ENCODE data around the gene PRR36.

The PRR36 gene

DNA sequence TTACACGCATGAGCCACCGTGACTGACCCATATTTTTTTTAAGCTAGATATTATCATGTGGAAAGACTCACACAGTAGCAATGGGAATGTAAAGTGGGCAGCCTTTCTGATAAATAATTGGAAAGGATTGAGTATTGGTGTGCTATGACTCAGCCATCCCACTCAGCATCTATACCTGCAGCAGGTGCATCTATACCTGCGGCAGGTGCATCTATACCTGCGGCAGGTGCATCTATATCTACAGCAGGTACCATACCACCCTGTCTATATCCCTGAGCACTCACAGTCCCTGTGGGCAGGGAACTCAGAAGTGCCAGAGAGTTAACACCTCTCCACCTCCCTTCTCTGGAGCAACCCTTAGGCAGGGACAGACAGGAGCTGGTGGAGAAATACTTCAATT lies 8.9 kb upstream of the PRR36 start:
- H3K4me1 ChIP-seq, result no peaks in the 10 kb centered on the region
- H3K79me2 ChIP-seq, result no peaks in the 10 kb centered on the region
- H3K9me3 ChIP-seq (ENCODE audit: control insufficient read depth, low read length), result no peaks in the 10 kb centered on the region
- no peak overlapping the region for H3K27ac ChIP-seq
- no peak overlapping the region for H3K4me3 ChIP-seq (ENCODE audit: low read depth, low read length)
- no peak overlapping the region for H3K9ac ChIP-seq
- no peaks in the 10 kb centered on the region for H3K36me3 ChIP-seq (ENCODE audit: control insufficient read depth, insufficient read depth, low read length)
- H3K27me3 ChIP-seq (ENCODE audit: control insufficient read depth, insufficient read depth, low read length), result no peaks in the 10 kb centered on the region
- TF ChIP-seq, protein P1, sequence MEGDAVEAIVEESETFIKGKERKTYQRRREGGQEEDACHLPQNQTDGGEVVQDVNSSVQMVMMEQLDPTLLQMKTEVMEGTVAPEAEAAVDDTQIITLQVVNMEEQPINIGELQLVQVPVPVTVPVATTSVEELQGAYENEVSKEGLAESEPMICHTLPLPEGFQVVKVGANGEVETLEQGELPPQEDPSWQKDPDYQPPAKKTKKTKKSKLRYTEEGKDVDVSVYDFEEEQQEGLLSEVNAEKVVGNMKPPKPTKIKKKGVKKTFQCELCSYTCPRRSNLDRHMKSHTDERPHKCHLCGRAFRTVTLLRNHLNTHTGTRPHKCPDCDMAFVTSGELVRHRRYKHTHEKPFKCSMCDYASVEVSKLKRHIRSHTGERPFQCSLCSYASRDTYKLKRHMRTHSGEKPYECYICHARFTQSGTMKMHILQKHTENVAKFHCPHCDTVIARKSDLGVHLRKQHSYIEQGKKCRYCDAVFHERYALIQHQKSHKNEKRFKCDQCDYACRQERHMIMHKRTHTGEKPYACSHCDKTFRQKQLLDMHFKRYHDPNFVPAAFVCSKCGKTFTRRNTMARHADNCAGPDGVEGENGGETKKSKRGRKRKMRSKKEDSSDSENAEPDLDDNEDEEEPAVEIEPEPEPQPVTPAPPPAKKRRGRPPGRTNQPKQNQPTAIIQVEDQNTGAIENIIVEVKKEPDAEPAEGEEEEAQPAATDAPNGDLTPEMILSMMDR (IDR thresholded peaks at IDR 0.05), result no peak
- H2AFZ ChIP-seq, result no peak overlapping the region
- H3K4me2 ChIP-seq (ENCODE audit: low read length), result no peak overlapping the region

DNA sequence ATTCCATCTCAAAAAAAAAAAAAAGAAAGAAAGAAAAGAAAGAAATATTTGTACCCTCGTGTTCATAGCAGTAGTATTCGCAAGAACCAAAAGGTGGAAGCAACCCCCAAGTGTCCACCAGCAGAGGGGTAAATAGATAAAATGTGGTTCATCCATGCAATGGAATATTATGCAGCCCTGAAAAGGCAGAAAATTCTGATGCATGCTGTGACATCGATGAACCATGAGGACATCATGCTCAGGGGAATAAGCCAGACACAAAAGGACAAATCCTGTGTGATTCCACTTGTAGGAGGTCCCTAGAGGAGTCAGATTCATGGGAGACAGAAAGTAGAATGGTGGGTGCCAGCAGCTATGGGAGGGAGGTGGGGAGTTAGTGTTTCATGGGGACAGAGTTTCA lies 7.7 kb upstream of the PRR36 start:
- Histone ChIP-seq H3K4me3 (ENCODE audit: low read depth, low read length) (no peak overlapping the region), H2AFZ (no peak overlapping the region), H3K9me3 (ENCODE audit: control insufficient read depth, low read length) (no peaks in the 10 kb centered on the region), H3K79me2 (no peaks in the 10 kb centered on the region), H3K27ac (no peak overlapping the region), H3K4me2 (ENCODE audit: low read length) (no peak overlapping the region), H3K4me1 (no peaks in the 10 kb centered on the region), H3K36me3 (ENCODE audit: control insufficient read depth, insufficient read depth, low read length) (no peaks in the 10 kb centered on the region), H3K27me3 (ENCODE audit: control insufficient read depth, insufficient read depth, low read length) (no peaks in the 10 kb centered on the region), H3K9ac (no peak overlapping the region)
- TF ChIP-seq, protein P1 (IDR thresholded peaks at IDR 0.05), result no peak

DNA sequence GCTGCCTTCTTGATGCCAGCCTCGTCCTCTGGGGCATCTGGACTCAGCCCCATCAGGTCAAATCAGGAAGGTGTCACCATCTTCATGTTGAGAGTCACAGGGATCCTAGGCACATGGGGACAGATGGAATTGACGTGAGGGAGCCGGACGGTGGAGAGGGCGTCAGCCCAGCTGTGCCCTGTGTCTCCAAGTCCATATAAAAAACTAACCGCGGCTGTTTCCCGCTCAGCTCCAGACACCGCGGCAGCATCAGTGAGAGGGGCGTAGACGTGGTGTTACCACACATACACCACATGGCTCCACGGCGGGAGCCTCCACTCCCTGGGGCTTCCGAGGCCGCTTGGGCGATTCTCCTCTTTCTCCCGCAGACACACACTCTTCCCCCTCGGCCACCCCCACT lies 5.6 kb upstream of the PRR36 start:
- Histone ChIP-seq H3K4me1 (no peaks in the 10 kb centered on the region), H3K9me3 (ENCODE audit: control insufficient read depth, low read length) (no peaks in the 10 kb centered on the region), H3K9ac (no peak overlapping the region), H3K27me3 (ENCODE audit: control insufficient read depth, insufficient read depth, low read length) (no peaks in the 10 kb centered on the region), H3K4me2 (ENCODE audit: low read length) (no peak overlapping the region), H2AFZ (no peak overlapping the region), H3K27ac (no peak overlapping the region), H3K79me2 (no peaks in the 10 kb centered on the region), H3K4me3 (ENCODE audit: low read depth, low read length) (no peak overlapping the region), H3K36me3 (ENCODE audit: control insufficient read depth, insufficient read depth, low read length) (no peaks in the 10 kb centered on the region)
- TF ChIP-seq, protein P1 (IDR thresholded peaks at IDR 0.05), result no peak

DNA sequence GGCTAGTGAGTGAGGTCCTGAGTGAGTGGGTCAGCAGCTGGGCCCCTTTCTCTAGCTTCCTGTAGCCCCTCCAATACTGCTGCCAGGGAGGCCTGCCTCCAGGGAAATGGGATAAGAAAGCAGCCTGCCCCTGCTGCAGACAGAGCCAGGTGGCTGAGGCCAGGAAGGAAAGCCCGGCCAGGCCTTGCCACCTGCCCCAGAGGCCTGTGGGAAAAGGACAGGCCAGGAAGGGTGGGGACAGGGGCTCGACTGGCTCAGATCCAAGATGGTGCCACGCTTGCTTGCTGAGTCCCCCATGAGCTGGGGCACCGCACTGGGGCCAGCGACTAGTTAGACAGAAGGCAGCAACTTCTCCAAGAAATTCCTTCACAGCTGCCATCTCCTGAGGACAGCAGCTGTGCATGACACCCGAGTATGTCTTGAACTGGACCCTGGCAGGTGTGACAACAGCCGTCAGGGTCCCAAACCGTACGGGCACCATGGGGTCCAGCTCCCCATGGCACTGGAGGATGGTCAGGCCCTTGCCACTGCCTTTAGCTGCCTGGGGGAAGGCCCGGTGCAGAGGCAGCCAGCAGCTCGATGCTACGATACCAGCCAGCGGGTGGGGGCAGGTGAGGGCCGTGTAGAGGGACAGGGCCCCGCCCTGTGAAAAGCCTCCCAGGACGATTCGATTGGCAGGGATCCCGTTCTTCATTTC lies 5.1 kb upstream of the PRR36 start:
- Histone ChIP-seq H3K4me3 (ENCODE audit: low read depth, low read length) (no peak overlapping the region), H3K9ac (no peak overlapping the region), H3K27ac (no peak overlapping the region), H3K4me2 (ENCODE audit: low read length) (no peak overlapping the region), H3K79me2 (no peaks in the 10 kb centered on the region), H2AFZ (no peak overlapping the region), H3K27me3 (ENCODE audit: control insufficient read depth, insufficient read depth, low read length) (no peaks in the 10 kb centered on the region), H3K4me1 (peaks cover 2% of the 10 kb centered on the region), H3K36me3 (ENCODE audit: control insufficient read depth, insufficient read depth, low read length) (no peaks in the 10 kb centered on the region), H3K9me3 (ENCODE audit: control insufficient read depth, low read length) (no peaks in the 10 kb centered on the region)
- TF ChIP-seq, protein P1 (IDR thresholded peaks at IDR 0.05), result no peak

DNA sequence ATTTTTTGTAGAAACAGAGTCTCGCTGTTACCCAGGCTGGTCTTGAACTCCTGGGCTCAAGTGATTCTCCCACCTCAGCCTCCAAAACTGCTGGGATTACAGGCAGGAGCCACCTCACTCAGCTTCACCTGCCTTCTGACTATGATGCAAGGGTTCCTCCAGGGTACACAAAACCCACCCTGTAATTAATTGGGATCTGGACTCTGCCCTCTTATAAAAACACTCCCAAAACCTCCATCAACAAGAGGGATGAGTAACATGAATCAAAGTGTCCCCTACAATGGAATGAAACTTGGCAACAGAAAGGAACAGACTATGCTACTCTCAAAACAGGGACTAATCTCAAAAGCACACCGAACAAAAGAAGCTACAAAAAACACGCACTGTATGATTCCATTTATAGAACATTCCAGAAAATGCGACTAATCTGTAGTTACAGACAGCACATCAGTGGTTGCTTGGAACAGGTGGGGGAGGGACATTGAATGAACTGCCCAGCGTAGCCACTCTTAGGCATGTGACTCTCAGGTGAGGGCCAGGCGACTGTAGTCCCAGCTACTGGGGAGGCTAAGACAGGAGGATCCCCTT lies 3.2 kb upstream of the PRR36 start:
- Histone ChIP-seq H3K9ac (no peak overlapping the region), H3K79me2 (no peaks in the 10 kb centered on the region), H3K4me3 (ENCODE audit: low read depth, low read length) (no peak overlapping the region), H3K4me1 (peaks cover 2% of the 10 kb centered on the region), H3K27me3 (ENCODE audit: control insufficient read depth, insufficient read depth, low read length) (no peaks in the 10 kb centered on the region), H3K4me2 (ENCODE audit: low read length) (no peak overlapping the region), H3K36me3 (ENCODE audit: control insufficient read depth, insufficient read depth, low read length) (no peaks in the 10 kb centered on the region), H3K27ac (no peak overlapping the region), H3K9me3 (ENCODE audit: control insufficient read depth, low read length) (no peaks in the 10 kb centered on the region), H2AFZ (no peak overlapping the region)
- TF ChIP-seq, protein P1 (IDR thresholded peaks at IDR 0.05), result no peak

Measured in parathyroid adenoma (tissue), 2 donors.